Measurements from ENCODE around the gene CHRM1. TPM values are rescaled to one million over a fixed set of nuclear protein-coding genes. Genes with fewer than 3 reads are reported as not detected.

CHRM1 gene
- total RNA-seq, 1 experiment from 2014 or later = not detected

DNA sequence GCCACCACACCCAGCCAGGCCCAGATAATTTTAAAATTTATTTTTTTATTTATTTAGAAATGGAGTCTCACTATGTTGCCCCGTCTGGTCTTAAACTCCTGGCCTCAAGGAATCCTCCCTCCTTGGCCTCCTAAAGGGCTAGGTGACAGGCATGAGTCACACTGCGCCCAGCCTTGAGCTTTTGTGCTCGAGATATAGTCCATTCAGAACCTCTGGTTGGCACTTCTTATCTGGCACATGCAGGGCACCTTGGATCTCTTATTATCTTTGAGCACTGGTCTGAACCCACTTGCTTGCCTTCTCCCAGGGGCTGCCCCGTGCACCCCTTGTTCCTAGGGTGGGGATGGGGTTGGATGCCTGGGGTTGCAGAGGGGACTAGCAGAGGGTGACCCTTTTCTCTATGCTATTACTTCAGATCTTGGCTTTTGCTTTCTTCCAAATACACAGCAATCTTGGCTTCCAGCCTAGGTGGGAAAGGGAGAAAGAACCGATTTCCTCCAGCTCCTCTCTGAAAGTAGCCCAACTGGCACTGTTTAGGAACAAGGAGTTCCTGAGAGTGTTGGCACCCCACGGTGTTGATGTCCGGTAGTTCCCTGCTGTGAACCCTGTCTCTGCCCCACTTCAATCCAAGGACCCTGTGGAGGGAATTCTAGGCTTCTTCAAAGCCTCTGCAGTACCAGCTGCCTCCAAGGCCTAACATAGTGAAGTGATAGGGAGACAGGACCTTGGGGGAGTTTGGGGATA lies 41.8 kb downstream of the CHRM1 start:
- TF ChIP-seq, protein P1, sequence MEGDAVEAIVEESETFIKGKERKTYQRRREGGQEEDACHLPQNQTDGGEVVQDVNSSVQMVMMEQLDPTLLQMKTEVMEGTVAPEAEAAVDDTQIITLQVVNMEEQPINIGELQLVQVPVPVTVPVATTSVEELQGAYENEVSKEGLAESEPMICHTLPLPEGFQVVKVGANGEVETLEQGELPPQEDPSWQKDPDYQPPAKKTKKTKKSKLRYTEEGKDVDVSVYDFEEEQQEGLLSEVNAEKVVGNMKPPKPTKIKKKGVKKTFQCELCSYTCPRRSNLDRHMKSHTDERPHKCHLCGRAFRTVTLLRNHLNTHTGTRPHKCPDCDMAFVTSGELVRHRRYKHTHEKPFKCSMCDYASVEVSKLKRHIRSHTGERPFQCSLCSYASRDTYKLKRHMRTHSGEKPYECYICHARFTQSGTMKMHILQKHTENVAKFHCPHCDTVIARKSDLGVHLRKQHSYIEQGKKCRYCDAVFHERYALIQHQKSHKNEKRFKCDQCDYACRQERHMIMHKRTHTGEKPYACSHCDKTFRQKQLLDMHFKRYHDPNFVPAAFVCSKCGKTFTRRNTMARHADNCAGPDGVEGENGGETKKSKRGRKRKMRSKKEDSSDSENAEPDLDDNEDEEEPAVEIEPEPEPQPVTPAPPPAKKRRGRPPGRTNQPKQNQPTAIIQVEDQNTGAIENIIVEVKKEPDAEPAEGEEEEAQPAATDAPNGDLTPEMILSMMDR (conservative IDR thresholded peaks at IDR 0.05; ENCODE audit: low read depth, low read length) = no peak
- TF ChIP-seq EZH2 (IDR thresholded peaks at IDR 0.05; ENCODE audit: low read length, unreplicated experiment) (no peak), EZH2phosphoT487 (IDR thresholded peaks at IDR 0.05; ENCODE audit: borderline replicate concordance, low read length) (no peak)
- H3F3A ChIP-seq (ENCODE audit: low read length, unreplicated experiment) = peaks cover 12% of the 10 kb centered on the region
- peak overlapping the region; percentile 95 for H3K4me2 ChIP-seq (ENCODE audit: low read length)
- H2AFZ ChIP-seq (ENCODE audit: low read length) = no peak overlapping the region
- intact Hi-C loops (cut with micrococcal nuclease) = no loop called here
- peaks cover 78% of the 10 kb centered on the region for H3K79me2 ChIP-seq (ENCODE audit: low read length)
- no peaks in the 10 kb centered on the region for H3K9me3 ChIP-seq (ENCODE audit: low read length)
- DNase-seq (no peak), ATAC-seq (no peak; the same call in 1 of the 2 replicates)
- peak overlapping the region; percentile 85 for H3K4me3 ChIP-seq (ENCODE audit: low read length)
- BruUV-seq (replicated peaks) = no TSS peak
- H3K36me3 ChIP-seq (ENCODE audit: low read depth, low read length) = peaks cover 43% of the 10 kb centered on the region
- ChIA-PET CTCF (interaction anchor here (1.0 kb wide), 1 partner anchor 24 kb away, joined by 3 read pairs; no protein-coding TSS in a partner anchor), POLR2A (ENCODE audit: unreplicated experiment) (interaction anchor here (0.6 to 0.9 kb wide), 5 partner anchors 24 to 687 kb away, joined by 3 to 5 read pairs (median 3); no protein-coding TSS in a partner anchor)
- peaks cover 34% of the 10 kb centered on the region for H4K20me1 ChIP-seq (ENCODE audit: low read length)
- peak overlapping the region; percentile 93 for H3K27ac ChIP-seq (ENCODE audit: low read length)
- H3K4me1 ChIP-seq (ENCODE audit: insufficient read depth, low read length) = peaks cover 33% of the 10 kb centered on the region
- peak overlapping the region; percentile 99 for H3K9ac ChIP-seq (ENCODE audit: low read length)
- no peaks in the 10 kb centered on the region for H3K27me3 ChIP-seq (ENCODE audit: low read length)
- no peaks in the 10 kb centered on the region for H3K9me2 ChIP-seq (replicated peaks; ENCODE audit: low read length)

DNA sequence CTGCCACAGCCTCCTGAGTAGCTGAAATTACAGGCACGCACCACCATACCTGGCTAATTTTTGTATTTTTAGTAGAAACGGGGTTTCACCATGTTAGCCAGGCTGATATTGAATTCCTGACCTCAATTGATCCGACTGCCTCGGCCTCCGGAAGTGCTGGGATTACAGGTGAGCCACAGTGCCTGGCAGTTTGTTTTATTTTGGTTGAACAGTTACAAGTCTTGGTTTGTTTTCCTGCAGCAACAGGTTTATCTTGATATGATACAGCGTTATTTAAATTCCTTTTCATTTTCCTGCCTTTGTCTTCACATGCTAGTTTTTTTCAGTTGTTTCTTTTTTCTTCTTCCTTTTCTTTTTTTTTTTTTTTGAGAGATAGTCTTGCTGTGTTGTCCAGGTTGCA lies 44.5 kb downstream of the CHRM1 start:
- intact Hi-C loops (cut with micrococcal nuclease) = no loop called here
- peaks cover 12% of the 10 kb centered on the region for H3F3A ChIP-seq (ENCODE audit: low read length, unreplicated experiment)
- H3K27me3 ChIP-seq (ENCODE audit: low read length) = no peaks in the 10 kb centered on the region
- no peak overlapping the region for H3K9ac ChIP-seq (ENCODE audit: low read length)
- no TSS peak for BruUV-seq (replicated peaks)
- peaks cover 27% of the 10 kb centered on the region for H3K36me3 ChIP-seq (ENCODE audit: low read depth, low read length)
- H3K79me2 ChIP-seq (ENCODE audit: low read length) = peaks cover 70% of the 10 kb centered on the region
- no peak overlapping the region for H3K4me3 ChIP-seq (ENCODE audit: low read length)
- H3K9me3 ChIP-seq (ENCODE audit: low read length) = no peaks in the 10 kb centered on the region
- DNase-seq (no peak), ATAC-seq (no peak)
- TF ChIP-seq, protein P1 (conservative IDR thresholded peaks at IDR 0.05; ENCODE audit: low read depth, low read length) = no peak
- no peak for TF ChIP-seq EZH2phosphoT487 (IDR thresholded peaks at IDR 0.05; ENCODE audit: borderline replicate concordance, low read length)
- TF ChIP-seq EZH2 (IDR thresholded peaks at IDR 0.05; ENCODE audit: low read length, unreplicated experiment) = no peak
- H3K4me1 ChIP-seq (ENCODE audit: insufficient read depth, low read length) = peaks cover 14% of the 10 kb centered on the region
- H2AFZ ChIP-seq (ENCODE audit: low read length) = no peak overlapping the region
- no peak overlapping the region for H3K4me2 ChIP-seq (ENCODE audit: low read length)
- ChIA-PET CTCF (no interaction called here), POLR2A (ENCODE audit: unreplicated experiment) (no interaction called here)
- no peak overlapping the region for H3K27ac ChIP-seq (ENCODE audit: low read length)
- H4K20me1 ChIP-seq (ENCODE audit: low read length) = peaks cover 7% of the 10 kb centered on the region; the same call in 1 of the 2 replicates
- H3K9me2 ChIP-seq (replicated peaks; ENCODE audit: low read length) = no peaks in the 10 kb centered on the region
